OCI-LY3 (cell line): Measurements from ENCODE around the gene CHST15.

Source experiments
- CTCF ChIP-seq: fragments of 200-600, 300-600 bp; sonication (generic); IDR thresholded peaks from 2 replicates; pipeline ENCODE4 v1.5.1; 2014; ENCODE audit warnings: antibody characterized with exemption, low read length, low read depth
- EZH2phosphoT487 ChIP-seq: fragments of 200-600 bp; shearing (Covaris generic); IDR thresholded peaks from 2 replicates; pipeline ENCODE4 v1.6.1; 2018; ENCODE audit warnings: antibody characterized with exemption, mixed run types, low read depth

DNA sequence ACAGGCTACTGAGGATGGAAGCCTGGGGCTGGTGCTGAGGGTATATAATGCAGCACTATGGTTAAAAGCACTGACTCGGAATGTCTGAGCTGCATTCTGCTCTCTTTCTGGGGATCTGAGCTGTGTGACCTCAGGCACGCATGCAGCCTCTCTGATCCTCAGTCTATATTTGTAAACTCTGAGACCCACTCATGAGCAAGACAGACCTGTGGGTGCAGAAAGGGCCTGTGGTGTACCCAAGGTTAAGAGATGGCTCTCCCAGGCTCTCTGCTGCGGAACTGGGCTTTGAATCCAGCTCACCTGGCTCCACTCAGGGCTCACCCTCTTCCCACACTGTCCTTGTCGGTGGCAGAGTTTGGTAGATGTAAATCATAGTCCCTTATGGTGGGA lies 89.9 kb downstream of the CHST15 start:
- TF ChIP-seq CTCF (no peak), EZH2phosphoT487 (no peak)
